Naive thymus-derived CD8-positive, alpha-beta T cell (primary cell): ENCODE results near the gene SOD2. TPM values are rescaled to one million over a fixed set of nuclear protein-coding genes. Genes with fewer than 3 reads are reported as not detected.
"Not testable (repeated sequence)": the region's sequence is repeated elsewhere in the genome, so short reads cannot be mapped to it uniquely, and the experiment has no call there.

ENCODE experiments used
- ATAC-seq, 2 donors: fragments of 150-1000 bp; cut with Tn5 transposase in 1 of 2; sonication (Bioruptor Pico), chemical (Tn5 transposase) in 1 of 2; 1 replicate in 1 of 2; 2 replicates in 1 of 2; pipeline ENCODE4 v1.10.0; 2021; ENCODE audit warnings: mild to moderate bottlenecking in 2 of 2, moderate library complexity in 2 of 2
- POLR2A ChIA-PET: fragments of 350-600 bp; sonication (Branson Sonifier 250); formaldehyde crosslinking; loops from one replicate; lab custom pipeline; 2021; ENCODE audit warnings: antibody characterized with exemption; lab: Charles Lee
- DNase-seq, 10 donors: peaks; one replicate each; pipeline versions ENCODE4 v3.0.0 to v3.0.0-alpha.2; 2020 to 2022
- H3K27ac Mint-ChIP-seq, 10 donors: one replicate each; pipeline ENCODE4 v1.8.0; 2020 to 2022; ENCODE audit warnings: mild to moderate bottlenecking in 10 of 10, mixed read lengths in 10 of 10, moderate library complexity in 4 of 10, inconsistent platforms in 1 of 10
- H3K27me3 Mint-ChIP-seq, 5 donors: one replicate each; pipeline ENCODE4 v1.8.0; 2021 to 2022; ENCODE audit warnings: mixed read lengths in 5 of 5
- H3K36me3 Mint-ChIP-seq, 3 donors: one replicate each; pipeline ENCODE4 v1.8.0; 2020 to 2022; ENCODE audit warnings: mixed read lengths in 3 of 3, mild to moderate bottlenecking in 2 of 3, inconsistent platforms in 1 of 3
- H3K4me1 Mint-ChIP-seq, 4 donors: one replicate each; pipeline ENCODE4 v1.8.0; 2021 to 2022; ENCODE audit warnings: mixed read lengths in 4 of 4
- H3K4me3 Mint-ChIP-seq, 10 donors: one replicate each; pipeline ENCODE4 v1.8.0; 2020 to 2022; ENCODE audit warnings: mild to moderate bottlenecking in 10 of 10, mixed read lengths in 10 of 10, moderate library complexity in 6 of 10, inconsistent platforms in 1 of 10
- H3K9me3 Mint-ChIP-seq, 9 donors: one replicate each; pipeline ENCODE4 v1.8.0; 2020 to 2022; ENCODE audit warnings: mixed read lengths in 9 of 9, mild to moderate bottlenecking in 3 of 9, inconsistent platforms in 1 of 9, moderate library complexity in 1 of 9
- polyA plus RNA-seq, 3 donors: library from polyadenylated mRNA; unstranded; fragments of 300-500 nt; fragmentation: Illumina TruSeq; gene quantifications; one replicate each; pipeline ENCODE4 v1.2.3, GENCODE V29; 2021
- total RNA-seq, 8 experiments: library from RNA in 2 of 8; stranded (reverse) in 2 of 8; gene quantifications; one replicate each; pipeline ENCODE4 v1.2.3 and lab custom pipeline; 2021 to 2026

SOD2 gene
- total and polyA plus RNA-seq, 5 experiments from 2014 or later = 80.5 to 92.0 (median 86.5) TPM

DNA sequence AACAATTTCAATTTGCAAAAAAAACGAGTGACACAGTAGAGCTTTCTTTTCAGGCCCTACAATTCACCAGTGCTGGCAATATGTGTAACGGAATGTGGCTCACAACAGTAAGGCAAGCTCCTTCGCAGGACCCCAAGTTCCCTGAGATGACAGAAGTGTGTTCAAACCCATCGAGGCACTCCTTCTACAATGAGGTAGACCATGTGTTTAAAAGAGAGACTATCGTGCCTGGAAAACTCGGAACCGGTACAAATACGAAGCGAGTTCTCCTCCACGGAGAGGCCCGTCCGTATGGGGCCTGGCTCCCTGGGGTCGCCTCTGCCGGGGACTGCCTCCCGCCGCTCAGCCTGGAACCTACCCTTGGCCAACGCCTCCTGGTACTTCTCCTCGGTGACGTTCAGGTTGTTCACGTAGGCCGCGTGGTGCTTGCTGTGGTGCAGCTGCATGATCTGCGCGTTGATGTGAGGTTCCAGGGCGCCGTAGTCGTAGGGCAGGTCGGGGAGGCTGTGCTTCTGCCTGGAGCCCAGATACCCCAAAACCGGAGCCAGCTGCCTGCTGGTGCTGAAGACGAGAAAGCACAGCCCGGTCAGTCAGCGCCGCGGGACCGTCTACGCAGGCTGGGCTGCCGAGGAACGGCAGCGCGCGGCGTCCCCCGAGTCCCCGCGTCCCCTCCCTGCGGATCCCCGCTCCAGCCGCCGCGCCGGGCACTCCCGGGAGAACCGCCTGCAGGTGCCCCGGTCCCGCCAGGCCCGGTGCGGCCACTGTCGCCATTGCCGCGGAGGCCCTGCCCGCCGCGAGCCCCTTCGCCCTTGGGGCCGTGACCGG, 526 bp downstream of the SOD2 start:
- Mint-ChIP-seq H3K36me3 (peaks cover 0 to 31% (median 3%) of the 10 kb centered on the region in 3 donors), H3K4me3 (peak overlapping the region; percentile 88 to 95 (median 93)), H3K9me3 (no peaks in the 10 kb centered on the region), H3K27ac (peak overlapping the region; percentile 35 to 98 (median 94)), H3K27me3 (no peaks in the 10 kb centered on the region), H3K4me1 (peaks cover 29 to 51% (median 47%) of the 10 kb centered on the region in 4 donors)
- POLR2A ChIA-PET = interaction anchor here (0.5 to 11.7 kb wide), 12 partner anchors 9 to 828 kb away, joined by 3 to 142 read pairs (median 5); partner anchors contain the start of genes ACAT2, MRPL18, TCP1 and WTAP
- peak; percentile 40 to 50 for ATAC-seq
- DNase-seq = peak in 9 of 10 donors; percentile 37 to 80 (median 56)

GRCh38 chr6:159691963-159692287, 1.1 kb downstream of the SOD2 start:
- H3K4me1 Mint-ChIP-seq = peaks cover 26 to 56% (median 50%) of the 10 kb centered on the region in 4 donors
- H3K9me3 Mint-ChIP-seq = no peaks in the 10 kb centered on the region
- peak in 1 of 10 donors; percentile 2 for DNase-seq
- H3K36me3 Mint-ChIP-seq = peaks cover 0 to 37% (median 3%) of the 10 kb centered on the region in 3 donors
- ATAC-seq = no peak
- peak overlapping the region; percentile 88 to 95 (median 93) for H3K4me3 Mint-ChIP-seq
- H3K27ac Mint-ChIP-seq = peak overlapping the region; percentile 35 to 96 (median 94)
- POLR2A ChIA-PET = interaction anchor here (0.7 to 11.7 kb wide), 8 partner anchors 28 to 829 kb away, joined by 3 to 142 read pairs (median 4); partner anchors contain the start of genes ACAT2, MRPL18, TCP1 and WTAP
- H3K27me3 Mint-ChIP-seq = no peaks in the 10 kb centered on the region

- peaks cover 28 to 61% (median 55%) of the 10 kb centered on the region in 4 donors for H3K4me1 Mint-ChIP-seq
- ATAC-seq (no peak), DNase-seq (peak in 4 of 10 donors; percentile 26 to 64 (median 62))
- H3K4me3 Mint-ChIP-seq = peak overlapping the region; percentile 88 to 95 (median 93)
- peaks cover 0 to 41% (median 3%) of the 10 kb centered on the region in 3 donors for H3K36me3 Mint-ChIP-seq
- no peaks in the 10 kb centered on the region for H3K9me3 Mint-ChIP-seq
- POLR2A ChIA-PET = interaction anchor here (0.5 to 11.7 kb wide), 7 partner anchors 9 to 829 kb away, joined by 3 to 142 read pairs (median 5); partner anchors contain the start of genes ACAT2, MRPL18, TCP1 and WTAP
- no peaks in the 10 kb centered on the region for H3K27me3 Mint-ChIP-seq
- H3K27ac Mint-ChIP-seq = peak overlapping the region in 9 of 10 donors; percentile 35 to 96 (median 93)
These were observed 1.7 kb downstream of the SOD2 start for GRCh38 chr6:159691133-159691962.

DNA sequence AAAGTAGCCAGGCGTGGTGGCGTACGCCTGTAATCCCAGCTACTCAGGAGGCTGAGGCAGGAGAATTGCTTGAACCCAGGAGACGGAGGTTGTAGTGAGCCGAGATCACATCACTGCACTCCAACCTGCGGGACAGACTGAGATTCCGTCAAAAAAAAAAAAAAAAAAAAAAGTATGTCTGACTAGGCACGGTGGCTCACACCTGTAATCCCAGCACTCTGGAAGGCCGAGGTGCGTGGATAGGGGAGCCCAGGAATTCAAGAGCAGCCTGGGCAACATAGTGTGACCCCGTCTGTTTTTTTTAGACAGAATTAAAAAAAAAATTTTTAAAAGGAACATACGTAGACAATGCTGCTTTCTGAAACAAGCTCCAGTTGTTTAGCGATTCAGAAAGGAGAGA, 2.9 kb downstream of the SOD2 start:
- Mint-ChIP-seq H3K36me3 (peaks cover 0 to 53% (median 5%) of the 10 kb centered on the region in 3 donors), H3K4me1 (peaks cover 28 to 62% (median 52%) of the 10 kb centered on the region in 4 donors)
- not testable (repeated sequence) for H3K27me3 Mint-ChIP-seq, H3K4me3 Mint-ChIP-seq, H3K9me3 Mint-ChIP-seq, H3K27ac Mint-ChIP-seq, DNase-seq, ATAC-seq
- POLR2A ChIA-PET = interaction anchor here (0.7 to 11.7 kb wide), 2 partner anchors 36 to 165 kb away, joined by 6 to 142 read pairs; partner anchors contain the start of gene WTAP

- Mint-ChIP-seq H3K9me3 (no peaks in the 10 kb centered on the region), H3K36me3 (peaks cover 0 to 59% (median 8%) of the 10 kb centered on the region in 3 donors), H3K4me1 (peaks cover 22 to 52% (median 41%) of the 10 kb centered on the region in 4 donors), H3K4me3 (peak overlapping the region in 1 of 10 donors; percentile 41), H3K27ac (no peak overlapping the region), H3K27me3 (no peaks in the 10 kb centered on the region)
- ATAC-seq (no peak), DNase-seq (no peak)
- POLR2A ChIA-PET = interaction anchor here (11.7 kb wide), 1 partner anchor 37 kb away, joined by 142 read pairs; the partner anchor contains the start of gene WTAP
These were observed 4.0 kb downstream of the SOD2 start for GRCh38 chr6:159689001-159689400.

DNA sequence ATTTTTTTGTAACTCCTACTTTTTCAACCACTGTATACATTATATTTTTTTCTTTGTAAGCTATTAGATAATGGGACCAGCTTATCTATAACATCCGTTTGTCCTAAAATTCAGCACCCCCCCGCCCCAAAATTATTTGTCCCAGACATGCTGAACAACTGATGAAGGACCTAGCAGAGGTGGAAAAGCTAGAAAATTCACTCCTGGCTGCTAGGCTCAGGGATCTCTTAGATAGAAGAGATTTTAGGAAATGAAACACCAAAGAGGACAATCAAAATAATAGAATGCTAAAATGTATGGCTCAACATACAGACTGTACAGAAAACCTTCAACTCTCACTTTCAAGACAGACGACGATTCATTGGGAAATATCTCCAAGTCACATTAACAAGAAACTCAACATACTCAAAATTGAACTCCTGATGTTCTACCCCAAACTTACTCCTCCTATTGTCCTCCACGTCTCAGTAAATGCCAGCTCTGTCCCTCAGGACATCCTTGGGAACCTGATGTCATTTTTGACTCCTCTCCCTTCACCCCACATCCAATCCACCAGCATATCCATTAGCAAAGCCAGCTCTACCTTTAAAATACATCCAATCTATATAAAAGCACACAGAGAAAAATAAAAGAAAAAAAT, 4.7 kb downstream of the SOD2 start:
- ATAC-seq (no peak), DNase-seq (no peak)
- Mint-ChIP-seq H3K36me3 (peaks cover 0 to 65% (median 8%) of the 10 kb centered on the region in 3 donors), H3K4me3 (no peak overlapping the region), H3K27ac (peak overlapping the region in 3 of 10 donors; percentile 17 to 80 (median 58)), H3K27me3 (no peaks in the 10 kb centered on the region), H3K4me1 (peaks cover 22 to 48% (median 40%) of the 10 kb centered on the region in 4 donors), H3K9me3 (no peaks in the 10 kb centered on the region)
- POLR2A ChIA-PET = interaction anchor here (11.7 kb wide), 1 partner anchor 38 kb away, joined by 142 read pairs; the partner anchor contains the start of gene WTAP

DNA sequence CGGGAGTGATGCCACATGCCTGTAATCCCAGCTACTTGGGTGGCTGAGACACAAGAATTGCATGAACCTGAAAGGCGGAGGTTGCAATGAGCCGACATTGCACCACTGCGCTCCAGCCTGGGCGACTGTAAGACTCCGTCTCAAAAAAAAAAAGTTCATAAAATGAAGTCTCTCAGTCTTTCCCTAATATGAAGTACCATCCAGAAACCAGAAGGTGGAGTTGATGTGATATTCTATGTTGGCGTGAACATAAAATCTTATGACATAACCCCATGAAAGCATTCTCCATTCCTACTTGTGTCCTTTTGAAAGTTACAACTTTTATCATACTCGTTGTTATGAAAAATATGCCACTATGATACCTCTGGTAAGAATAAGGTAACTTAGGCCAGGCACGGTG, 5.7 kb downstream of the SOD2 start:
- Mint-ChIP-seq H3K9me3 (no peaks in the 10 kb centered on the region), H3K36me3 (peaks cover 0 to 76% (median 8%) of the 10 kb centered on the region in 3 donors), H3K4me1 (peaks cover 20 to 46% (median 39%) of the 10 kb centered on the region in 4 donors), H3K4me3 (no peak overlapping the region), H3K27me3 (no peaks in the 10 kb centered on the region), H3K27ac (peak overlapping the region in 2 of 10 donors; percentile 13 to 27)
- DNase-seq (no peak), ATAC-seq (no peak)
- POLR2A ChIA-PET = no interaction called here

- Mint-ChIP-seq H3K27ac (peak overlapping the region in 2 of 10 donors; percentile 4 to 81), H3K9me3 (no peaks in the 10 kb centered on the region), H3K4me3 (peak overlapping the region in 1 of 10 donors; percentile 11), H3K36me3 (peaks cover 0 to 82% (median 8%) of the 10 kb centered on the region in 3 donors), H3K4me1 (peaks cover 15 to 41% (median 33%) of the 10 kb centered on the region in 4 donors), H3K27me3 (no peaks in the 10 kb centered on the region)
- ATAC-seq (no peak), DNase-seq (no peak)
- POLR2A ChIA-PET = no interaction called here
These were observed 6.3 kb downstream of the SOD2 start for GRCh38 chr6:159686703-159687102.

- no peak for DNase-seq
- H3K36me3 Mint-ChIP-seq = peaks cover 0 to 84% (median 9%) of the 10 kb centered on the region in 3 donors
These were observed 7.0 kb downstream of the SOD2 start for GRCh38 chr6:159686040-159686439.

GRCh38 chr6:159684013-159684304, 9.1 kb downstream of the SOD2 start:
- DNase-seq (no peak), ATAC-seq (no peak)
- Mint-ChIP-seq H3K9me3 (no peaks in the 10 kb centered on the region), H3K27me3 (no peaks in the 10 kb centered on the region), H3K27ac (no peak overlapping the region), H3K4me1 (peaks cover 10 to 30% (median 22%) of the 10 kb centered on the region in 4 donors), H3K36me3 (peaks cover 0 to 88% (median 7%) of the 10 kb centered on the region in 3 donors), H3K4me3 (no peak overlapping the region)
- POLR2A ChIA-PET = no interaction called here

More at GRCh38 chr6:159686040-159686439, 7.0 kb downstream of the SOD2 start:
- H3K4me3 Mint-ChIP-seq = no peak overlapping the region
- no peak overlapping the region for H3K27ac Mint-ChIP-seq
- POLR2A ChIA-PET = no interaction called here
- ATAC-seq = no peak
- H3K27me3 Mint-ChIP-seq = no peaks in the 10 kb centered on the region
- H3K4me1 Mint-ChIP-seq = peaks cover 13 to 38% (median 28%) of the 10 kb centered on the region in 4 donors
- no peaks in the 10 kb centered on the region for H3K9me3 Mint-ChIP-seq

- Mint-ChIP-seq H3K4me3 (no peak overlapping the region), H3K36me3 (peaks cover 0 to 88% (median 16%) of the 10 kb centered on the region in 3 donors), H3K27ac (no peak overlapping the region), H3K9me3 (no peaks in the 10 kb centered on the region), H3K27me3 (no peaks in the 10 kb centered on the region), H3K4me1 (peaks cover 4 to 20% (median 13%) of the 10 kb centered on the region in 4 donors)
- POLR2A ChIA-PET = interaction anchor here (1.4 kb wide), 1 partner anchor 43 kb away, joined by 3 read pairs; no protein-coding TSS in a partner anchor
- no peak for ATAC-seq
- DNase-seq = no peak
These were observed 10.2 kb downstream of the SOD2 start for GRCh38 chr6:159682810-159683209.
